Epithelial cell of proximal tubule (primary cell): ENCODE results near the gene MTOR. TPM values are rescaled to one million over a fixed set of nuclear protein-coding genes. Genes with fewer than 3 reads are reported as not detected.
"Not testable (repeated sequence)": the region's sequence is repeated elsewhere in the genome, so short reads cannot be mapped to it uniquely, and the experiment has no call there.

Source experiments
- DNase-seq: peaks from one replicate; pipeline ENCODE4 v3.0.0-alpha.2; 2011; ENCODE audit warnings: low read depth
- H3K4me3 ChIP-seq: 2 replicates; pipeline ENCODE4 v1.5.1; 2011; ENCODE audit warnings: low read depth, mild to moderate bottlenecking, low read length
- CTCF ChIP-seq: conservative IDR thresholded peaks from 2 replicates; pipeline ENCODE4 v1.5.1; 2012; ENCODE audit warnings: low read depth, mild to moderate bottlenecking, low read length
- total RNA-seq: library from RNA; depleted of rRNA; stranded (reverse); fragments of >200 nt; gene quantifications from 2 replicates; pipeline ENCODE4 v1.2.3, GENCODE V29; 2015

Gene MTOR
- total RNA-seq, 1 donor from 2014 or later: 34.2 TPM

GRCh38 chr1:11174261-11174942 lies 87.9 kb downstream of the MTOR start:
- no peak overlapping the region for H3K4me3 ChIP-seq
- TF ChIP-seq CTCF: no peak
- no peak for DNase-seq

DNA sequence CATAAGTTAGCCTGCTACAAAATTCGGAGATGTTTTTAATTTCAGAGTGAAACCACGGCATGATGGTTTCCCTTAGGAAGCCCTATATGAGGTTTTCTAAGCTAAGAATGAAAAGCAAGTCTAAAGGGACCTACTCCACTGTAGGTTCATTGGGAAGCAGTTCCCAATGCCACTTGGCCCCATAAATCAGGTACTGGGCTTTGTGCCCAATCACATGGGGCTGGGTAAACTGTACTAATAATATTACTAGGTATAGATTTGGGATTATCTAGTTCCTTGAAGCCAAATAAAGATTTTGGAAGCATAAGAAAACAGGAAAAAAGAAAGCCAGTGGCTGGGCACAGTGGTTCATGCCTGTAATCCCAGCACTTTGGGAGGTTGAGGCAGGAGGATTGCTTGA lies 92.2 kb downstream of the MTOR start:
- no peak for DNase-seq
- TF ChIP-seq CTCF: no peak

GRCh38 chr1:11169202-11169601 lies 93.1 kb downstream of the MTOR start:
- no peak for DNase-seq
- TF ChIP-seq CTCF: no peak
- no peak overlapping the region for H3K4me3 ChIP-seq

More for the DNA sequence above, 92.2 kb downstream of the MTOR start:
- no peak overlapping the region for H3K4me3 ChIP-seq

DNA sequence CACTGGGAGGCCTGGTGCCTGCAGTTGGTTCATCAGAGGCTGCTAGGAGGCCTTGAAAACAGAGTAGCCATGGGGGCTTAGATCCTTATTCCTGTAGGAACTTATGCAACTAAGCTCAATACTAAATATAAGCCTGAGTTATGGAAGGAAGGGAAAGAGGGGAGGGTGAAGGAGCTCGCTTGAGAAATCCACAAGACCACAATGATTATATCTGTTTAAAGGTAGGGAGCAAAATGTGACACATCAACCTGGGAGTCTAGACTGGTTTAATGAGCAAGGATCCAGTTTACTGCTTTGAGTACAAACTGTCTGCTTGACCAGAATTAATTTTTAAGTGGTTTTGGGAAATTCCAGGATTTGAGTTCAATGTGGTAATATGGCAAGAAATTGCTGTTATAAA lies 93.6 kb downstream of the MTOR start:
- TF ChIP-seq CTCF: no peak
- DNase-seq: no peak
- H3K4me3 ChIP-seq: no peak overlapping the region

- not testable (repeated sequence) for H3K4me3 ChIP-seq
These were observed 95.6 kb downstream of the MTOR start for GRCh38 chr1:11166744-11167143.

DNA sequence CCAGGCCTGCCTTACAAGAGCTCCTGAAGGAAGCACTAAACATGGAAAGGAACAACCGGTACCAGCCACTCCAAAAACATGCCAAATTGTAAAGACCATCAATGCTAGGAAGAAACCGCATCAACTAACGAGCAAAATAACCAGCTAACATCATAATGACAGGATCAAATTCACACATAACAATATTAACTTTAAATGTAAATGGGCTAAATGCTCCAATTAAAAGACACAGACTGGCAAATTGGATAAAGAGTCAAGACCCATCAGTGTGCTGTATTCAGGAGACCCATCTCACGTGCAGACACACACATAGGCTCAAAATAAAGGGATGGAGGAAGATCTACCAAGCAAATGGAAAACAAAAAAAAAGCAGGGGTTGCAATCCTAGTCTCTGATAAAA lies 99.6 kb downstream of the MTOR start:
- not testable (repeated sequence) for H3K4me3 ChIP-seq, DNase-seq

More at GRCh38 chr1:11166744-11167143, 95.6 kb downstream of the MTOR start:
- not testable (repeated sequence) for DNase-seq

DNA sequence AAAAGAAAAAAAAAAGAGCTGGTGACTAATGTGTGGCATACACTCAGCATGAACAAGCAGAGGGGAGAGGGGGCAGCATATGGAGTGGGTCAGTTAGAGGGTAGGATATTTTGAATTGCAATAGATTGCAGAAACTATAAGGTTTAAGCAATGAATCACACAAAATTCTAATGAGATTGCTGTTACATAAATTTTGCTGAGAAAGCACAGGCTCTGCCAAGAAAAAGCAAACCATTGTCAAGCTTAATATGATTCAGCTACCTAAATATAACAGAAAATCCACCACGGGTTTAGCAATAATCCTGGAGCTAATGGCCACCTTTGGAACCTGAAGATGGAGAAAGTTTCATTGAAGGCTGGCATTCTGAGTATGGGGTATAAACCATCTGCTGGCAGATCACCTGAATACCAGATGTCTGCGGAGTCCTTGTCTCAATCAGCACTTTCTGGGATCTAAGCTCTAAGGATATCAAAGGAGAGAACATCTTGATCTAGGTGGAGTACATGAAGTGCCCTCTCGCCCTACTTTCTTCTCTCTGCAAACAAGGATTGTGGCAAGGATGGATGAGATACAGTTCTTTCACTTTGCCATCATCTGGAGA lies 103.5 kb downstream of the MTOR start:
- H3K4me3 ChIP-seq: no peak overlapping the region
- TF ChIP-seq CTCF: no peak
- no peak for DNase-seq

DNA sequence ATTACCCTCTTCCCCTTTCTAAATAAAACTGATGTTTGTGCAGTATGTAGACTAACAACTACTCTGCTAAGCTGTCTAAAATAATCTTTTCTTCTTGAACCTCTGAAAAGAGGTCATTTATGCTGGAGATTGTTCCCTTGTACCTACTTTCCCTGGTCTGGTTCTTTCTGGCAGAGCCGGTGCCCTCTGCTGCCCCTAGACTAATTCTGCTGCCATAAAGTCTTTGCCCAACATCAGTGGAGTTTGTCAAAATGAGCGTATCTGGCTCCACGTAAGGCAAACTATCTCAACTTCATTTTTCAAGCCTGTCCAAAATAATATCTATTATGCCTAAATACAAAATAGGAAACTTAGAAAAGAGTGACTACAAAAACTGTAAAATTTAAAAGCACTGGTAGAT lies 104.1 kb downstream of the MTOR start:
- no peak for TF ChIP-seq CTCF

More for the DNA sequence above, 104.1 kb downstream of the MTOR start:
- no peak for DNase-seq
- no peak overlapping the region for H3K4me3 ChIP-seq
